HG02588 (cell line): ENCODE data around the gene ARHGAP26.
A peak's percentile ranks its signal among the peaks of the same experiment; 100 is the strongest.
"Not testable (repeated sequence)": the region's sequence is repeated elsewhere in the genome, so short reads cannot be mapped to it uniquely, and the experiment has no call there.

Source experiments
- ATAC-seq: cut with Tn5 transposase; IDR thresholded peaks from one replicate; pipeline ENCODE4 v1.9.1; 2021; ENCODE audit warnings: mild to moderate bottlenecking, moderate library complexity; ENCODE audit not compliant: unreplicated experiment

ARHGAP26 gene

DNA sequence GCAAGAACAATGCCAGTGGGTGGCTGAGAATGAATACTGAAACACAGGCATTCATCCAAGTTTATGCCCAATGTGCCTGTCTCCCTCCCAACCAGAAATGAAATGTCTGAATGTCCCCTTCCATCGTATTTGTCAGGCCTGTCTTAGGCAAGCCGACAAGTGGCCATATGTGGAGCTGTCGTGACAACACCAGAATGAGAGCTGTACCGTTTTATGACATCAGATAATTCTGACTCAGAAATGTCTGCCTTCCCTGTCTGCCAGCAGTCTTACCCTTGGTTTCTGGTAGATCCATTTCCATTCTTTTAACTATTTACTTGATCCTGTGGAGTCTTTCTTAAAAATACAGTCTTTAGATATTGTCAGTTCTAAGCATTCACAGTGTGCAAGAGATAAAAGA lies 421.5 kb downstream of the ARHGAP26 start:
- no peak for ATAC-seq

DNA sequence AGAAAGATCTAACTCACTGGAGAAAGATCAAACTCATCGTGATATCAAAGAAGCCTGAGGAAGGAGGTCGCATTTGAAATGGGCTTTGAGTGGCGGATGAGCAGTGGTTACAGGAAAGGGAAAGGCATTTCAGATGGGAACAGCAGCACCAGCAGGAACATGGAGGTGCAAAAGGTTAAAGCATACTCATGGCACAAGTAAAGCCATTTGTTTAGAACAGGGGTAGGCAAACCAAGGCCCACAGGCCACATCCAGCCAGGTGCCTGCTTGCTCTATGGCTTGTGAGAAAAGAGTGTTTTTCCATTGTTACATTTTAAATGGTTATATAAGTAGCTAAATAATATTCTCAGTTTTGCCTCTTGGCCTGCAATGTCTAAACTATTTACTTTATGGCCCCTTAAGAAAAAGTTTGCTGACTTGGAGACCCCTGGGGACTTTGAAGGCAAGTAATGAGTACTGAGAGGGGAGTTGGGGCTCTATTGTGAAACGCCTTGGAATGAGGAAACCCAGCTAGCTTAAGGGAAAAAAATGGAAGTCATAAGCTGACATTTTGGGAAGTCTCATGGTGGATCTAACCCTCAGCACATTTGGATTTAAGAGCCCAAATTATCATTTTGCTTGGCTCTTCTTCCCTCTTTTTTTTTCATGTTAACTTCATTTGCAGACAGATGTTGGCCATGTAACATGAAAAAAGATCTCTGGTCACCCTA lies 422.2 kb downstream of the ARHGAP26 start:
- ATAC-seq, result no peak

DNA sequence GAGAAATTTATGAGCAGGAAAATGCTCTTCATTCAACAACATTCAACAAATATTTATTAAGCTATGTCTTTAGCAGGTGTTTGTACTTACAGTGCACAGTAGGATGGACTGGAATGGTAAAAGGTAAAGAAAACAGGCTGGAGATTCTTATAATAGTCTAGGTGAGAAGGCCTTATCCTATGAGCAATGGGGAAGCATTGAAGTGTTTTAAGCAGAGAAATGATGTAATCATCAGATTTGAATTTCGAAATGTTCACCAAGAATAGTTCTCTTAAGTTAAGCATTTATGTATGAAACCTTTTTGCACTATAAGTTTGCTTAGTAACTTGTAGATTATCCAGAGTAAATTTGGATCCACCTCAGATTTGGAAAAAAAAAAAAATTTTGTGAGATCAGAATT lies 424.0 kb downstream of the ARHGAP26 start:
- no peak for ATAC-seq

DNA sequence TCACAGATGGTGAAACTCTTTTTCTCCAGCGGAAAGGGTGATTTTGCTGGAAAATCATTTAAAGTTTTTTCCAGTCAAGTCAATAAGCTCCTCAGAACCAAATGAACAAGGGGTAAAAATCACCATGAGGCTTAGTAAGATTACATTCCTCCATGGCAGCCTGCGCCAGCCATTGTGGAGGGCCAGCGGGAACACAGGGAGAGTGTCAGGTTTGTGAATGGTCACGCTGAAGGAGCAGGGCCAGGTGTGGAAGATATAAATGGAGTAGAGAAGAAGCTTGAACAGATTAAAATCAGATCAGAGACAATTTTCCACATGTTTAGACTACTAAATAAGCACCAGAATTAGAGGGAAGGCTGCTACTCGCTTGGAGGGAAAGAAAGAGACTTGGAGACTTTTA lies 424.5 kb downstream of the ARHGAP26 start:
- ATAC-seq, result no peak

DNA sequence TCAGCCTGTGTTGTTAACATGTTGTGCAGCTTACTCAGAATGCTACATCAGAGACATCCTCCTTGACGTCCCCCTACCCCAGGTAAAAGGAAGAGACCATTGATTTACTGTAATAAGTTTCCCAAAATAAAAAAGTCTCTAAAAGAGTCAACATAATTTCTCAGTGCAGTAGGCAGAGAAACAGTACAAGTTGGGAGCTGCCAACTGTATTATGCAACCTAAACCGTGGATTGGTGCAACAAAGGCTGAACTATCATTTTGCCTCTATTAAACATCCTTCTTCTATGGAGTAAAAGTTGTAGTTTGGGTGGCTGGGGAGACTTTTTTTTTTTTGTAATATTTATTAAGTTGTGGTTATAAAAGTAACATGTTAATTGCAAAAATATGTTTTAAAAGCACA lies 425.3 kb downstream of the ARHGAP26 start:
- no peak for ATAC-seq

DNA sequence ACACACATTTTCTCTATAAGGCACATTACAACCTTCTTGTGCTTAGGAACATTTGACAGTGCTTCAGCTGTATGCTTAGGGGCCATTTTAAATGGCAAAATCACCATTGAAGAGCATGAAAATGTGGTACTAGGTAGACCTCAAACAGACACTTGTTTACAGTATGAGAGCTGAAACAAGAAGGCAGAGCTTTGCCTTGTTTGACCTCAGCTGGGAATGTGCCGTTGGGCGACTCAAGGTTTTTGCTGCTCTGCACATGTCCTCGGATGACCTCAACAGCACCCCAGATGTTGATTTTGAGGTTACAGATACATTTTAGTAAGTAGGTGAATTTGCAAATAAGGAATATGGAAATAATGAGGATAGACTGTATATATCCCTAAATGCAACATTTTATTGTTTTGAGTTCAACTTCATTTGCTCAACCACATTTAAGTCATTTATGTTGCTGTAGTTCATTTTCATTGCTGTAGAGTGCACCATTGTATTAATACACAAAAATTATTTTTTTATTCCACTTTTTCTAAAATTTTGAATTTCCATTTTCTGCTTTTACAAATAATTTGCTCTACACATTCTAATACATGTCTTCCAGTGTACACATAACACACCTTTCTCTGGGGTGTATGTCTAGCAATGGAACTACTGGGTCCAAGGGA lies 426.6 kb downstream of the ARHGAP26 start:
- no peak for ATAC-seq

DNA sequence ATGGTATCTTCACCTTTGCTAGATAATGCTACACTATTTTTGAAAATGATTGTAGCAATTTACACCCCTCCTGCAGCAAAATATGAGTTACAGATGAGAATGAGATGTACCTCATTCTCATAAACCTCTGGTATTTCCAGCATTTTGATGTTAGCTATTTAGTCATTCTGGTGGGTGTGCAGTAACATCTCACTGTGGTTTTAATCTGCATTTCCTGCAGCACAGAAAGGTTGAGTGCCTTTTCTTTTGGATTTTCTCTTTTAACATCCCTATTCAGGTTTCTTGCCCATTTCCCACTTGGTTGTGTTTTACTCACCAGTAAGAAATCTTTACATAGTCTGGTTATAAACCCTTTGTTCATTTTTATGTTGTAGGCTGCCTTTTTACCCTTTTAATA lies 427.1 kb downstream of the ARHGAP26 start:
- no peak for ATAC-seq

DNA sequence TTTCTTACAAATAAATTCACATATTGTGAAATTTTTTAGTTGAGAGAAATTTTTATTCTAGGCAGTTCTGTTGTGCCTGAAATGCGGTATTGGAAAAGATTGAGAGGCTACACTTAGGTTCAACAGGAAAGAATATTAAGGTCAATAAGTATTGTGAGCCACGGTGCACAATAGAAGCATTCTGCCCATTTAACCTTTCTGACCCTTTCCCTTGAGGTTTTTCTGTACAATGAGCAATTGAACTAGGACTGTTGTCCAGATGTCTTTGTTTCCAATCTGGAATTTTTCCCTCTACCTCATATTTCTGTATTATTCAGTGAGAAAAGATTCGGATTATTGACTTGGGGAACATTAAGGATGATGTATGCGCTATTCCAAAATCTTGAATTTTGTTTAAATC lies 428.2 kb downstream of the ARHGAP26 start:
- no peak for ATAC-seq

DNA sequence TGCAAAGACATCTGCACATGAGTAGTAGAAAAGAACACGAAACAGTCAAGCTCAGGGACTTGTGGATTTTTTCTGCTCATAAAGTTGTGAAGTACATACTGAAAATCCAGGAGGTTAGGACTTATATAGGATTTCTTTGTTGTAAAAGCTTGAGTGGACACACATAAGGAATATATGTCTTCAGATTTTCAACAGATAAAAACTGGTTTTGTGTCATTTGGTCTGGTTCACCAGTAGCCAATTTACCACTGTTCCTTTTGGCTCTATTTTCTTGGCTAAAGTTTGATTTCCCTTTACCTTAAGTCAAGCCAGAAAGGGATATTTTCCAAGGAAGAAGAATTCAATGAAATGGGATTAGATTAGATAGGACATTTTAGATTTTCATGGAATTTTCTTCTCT lies 429.0 kb downstream of the ARHGAP26 start:
- ATAC-seq, result no peak

DNA sequence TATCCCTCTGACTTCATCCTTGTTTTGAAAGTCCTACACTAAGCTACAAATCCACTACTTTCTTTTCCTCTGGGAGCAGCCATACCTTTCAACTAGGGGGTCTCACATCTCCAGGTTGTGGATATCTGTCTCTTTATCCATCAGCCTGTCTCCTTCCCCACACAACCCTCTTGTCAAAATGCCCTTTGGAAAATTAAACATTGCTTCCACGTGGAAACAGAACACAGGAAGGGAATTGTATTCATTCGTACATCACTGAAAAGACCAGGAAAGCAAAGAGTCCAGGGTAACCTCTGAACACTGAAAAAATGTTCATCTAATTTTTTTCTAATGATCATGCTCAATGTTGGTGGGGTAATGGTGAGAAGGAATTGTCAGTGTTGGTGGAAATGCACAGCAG lies 429.7 kb downstream of the ARHGAP26 start:
- no peak for ATAC-seq

DNA sequence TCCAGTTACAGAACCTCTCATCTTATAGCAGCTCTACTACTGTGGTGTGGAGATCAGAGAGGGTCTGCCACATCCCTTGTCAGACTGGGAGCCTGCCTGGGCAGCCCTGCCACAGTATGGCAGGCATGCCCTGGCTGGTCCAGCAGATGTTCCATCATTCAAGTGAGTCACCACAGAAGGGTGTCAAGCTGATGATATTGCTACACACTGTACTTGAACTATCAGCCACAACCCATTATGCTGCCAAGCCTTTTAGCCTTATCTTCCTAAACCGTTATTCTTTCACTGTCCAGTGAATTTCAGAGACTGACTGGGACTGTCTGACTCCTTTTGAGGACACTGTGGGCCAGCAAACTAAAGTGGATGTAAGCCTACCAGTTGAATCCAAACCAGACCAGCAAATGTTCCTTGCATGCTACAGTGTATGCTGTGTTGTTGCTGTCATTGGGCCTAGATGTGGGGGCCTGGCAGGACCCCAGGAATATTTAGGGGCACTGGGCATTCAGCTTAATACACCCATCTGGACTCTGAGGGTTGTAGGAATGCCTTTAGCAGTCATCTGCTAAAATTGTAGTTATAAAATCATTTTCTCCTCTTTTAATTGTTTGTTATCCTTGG lies 430.7 kb downstream of the ARHGAP26 start:
- no peak for ATAC-seq

DNA sequence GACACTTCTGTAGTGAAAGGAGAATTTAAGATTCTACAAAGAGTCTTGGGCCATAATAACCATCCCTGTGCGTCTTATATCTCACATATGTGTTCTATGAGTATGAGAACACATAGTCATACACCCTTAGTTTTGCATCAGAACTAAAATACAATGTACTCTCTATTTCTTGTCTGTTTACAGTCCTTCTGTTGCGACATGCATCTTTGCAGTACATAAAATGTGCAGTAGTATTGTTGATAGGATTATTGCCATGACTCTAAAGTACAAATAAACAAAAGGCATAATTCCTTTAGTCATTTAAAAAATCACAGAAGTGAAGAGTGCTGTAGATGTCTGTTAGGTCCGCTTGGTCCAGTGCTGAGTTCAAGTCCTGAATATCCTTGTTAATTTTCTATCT lies 431.4 kb downstream of the ARHGAP26 start:
- no peak for ATAC-seq

DNA sequence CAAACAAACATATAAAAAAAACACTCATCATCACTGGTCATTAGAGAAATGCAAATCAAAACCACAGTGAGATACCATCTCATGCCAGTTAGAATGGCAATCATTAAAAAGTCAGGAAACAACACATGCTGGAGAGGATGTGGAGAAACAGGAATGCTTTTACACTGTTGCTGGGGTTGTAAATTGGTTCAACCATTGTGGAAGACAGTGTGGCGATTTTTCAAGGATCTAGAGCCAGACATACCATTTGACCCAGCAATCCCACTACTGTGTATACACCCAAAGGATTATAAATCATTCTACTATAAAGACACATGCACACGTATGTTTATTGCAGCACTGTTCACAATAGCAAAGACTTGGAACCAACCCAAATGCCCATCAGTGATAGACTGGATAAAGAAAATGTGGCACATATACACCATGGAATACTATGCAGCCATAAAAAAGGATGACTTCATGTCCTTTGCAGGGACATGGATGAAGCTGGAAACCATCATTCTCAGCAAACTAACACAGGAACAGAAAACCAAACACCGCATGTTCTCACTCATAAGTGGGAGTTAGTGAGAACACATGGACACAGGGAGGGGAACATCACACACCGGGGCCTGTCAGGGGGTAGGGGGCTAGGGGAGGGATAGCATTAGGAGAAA lies 433.3 kb downstream of the ARHGAP26 start:
- ATAC-seq, result not testable (repeated sequence)

DNA sequence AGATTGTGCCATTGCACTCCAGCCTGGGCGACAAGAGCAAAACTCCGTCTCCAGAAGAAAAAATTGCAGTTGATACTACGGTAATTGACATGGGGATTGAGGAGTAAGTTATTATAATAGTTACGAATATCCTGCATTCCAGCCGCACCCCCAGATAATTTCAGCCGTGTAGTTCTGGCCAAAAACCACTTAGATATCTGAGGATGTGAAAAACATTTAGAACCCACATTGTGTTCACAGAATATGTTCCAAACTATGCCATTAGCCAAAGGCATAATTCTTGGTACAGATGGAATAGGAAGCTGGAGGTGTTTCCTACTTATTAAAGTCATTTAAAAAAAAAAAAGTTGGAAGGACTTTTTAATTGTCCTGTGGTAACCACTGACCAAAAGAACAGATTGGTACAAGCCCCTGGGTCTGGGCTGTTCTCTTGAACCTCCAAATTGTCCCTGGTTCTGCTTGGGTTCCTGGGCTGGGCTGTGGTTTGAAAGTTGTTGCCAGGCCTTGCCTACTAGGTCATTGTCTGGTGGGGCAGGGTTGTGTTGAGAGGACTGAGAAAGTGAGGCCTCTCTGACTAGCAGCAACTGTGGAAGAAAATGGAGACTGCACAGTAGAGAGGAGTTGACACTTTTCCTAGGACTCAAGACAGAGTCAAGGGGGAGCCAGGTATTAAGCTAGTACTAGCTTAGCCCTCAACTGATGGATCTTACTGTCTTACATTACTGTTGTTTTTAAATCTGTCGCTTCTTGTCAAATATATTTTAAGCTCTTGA lies 434.5 kb downstream of the ARHGAP26 start:
- ATAC-seq, result no peak

DNA sequence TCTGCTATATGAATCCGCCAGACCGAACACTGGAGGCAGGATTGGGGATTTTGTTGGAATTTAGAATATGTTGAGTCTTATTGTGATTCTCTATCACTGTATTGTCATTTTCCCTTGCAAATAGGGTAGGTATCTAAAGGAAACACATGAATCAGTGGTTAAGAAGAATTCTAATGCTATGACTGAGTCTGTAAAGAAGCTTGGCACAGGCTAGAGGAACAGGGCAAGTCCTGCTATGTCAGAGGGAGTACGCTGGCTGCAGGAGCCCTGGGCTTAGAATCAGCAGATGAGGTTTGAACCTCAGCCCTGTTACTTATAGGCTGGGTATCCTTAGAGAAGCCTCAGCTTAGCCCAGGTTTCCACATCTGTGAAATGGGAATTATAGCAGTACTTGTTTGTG lies 435.2 kb downstream of the ARHGAP26 start:
- ATAC-seq, result no peak

DNA sequence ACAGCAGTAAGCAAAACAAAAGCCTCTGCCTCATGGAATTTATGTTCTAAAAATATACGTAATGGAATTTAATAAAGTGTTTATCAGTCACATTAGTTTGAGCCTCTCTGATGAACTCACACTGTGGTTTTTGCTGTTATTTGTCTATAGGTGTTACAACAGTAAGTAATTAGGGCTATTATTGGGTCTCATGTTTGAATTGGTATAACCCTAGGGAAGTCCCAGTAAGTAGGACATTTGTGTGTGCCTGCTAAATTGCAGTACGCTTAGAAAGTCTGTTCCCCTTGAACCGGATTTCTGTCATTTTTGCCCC lies 435.7 kb downstream of the ARHGAP26 start:
- peak; percentile 23 for ATAC-seq

DNA sequence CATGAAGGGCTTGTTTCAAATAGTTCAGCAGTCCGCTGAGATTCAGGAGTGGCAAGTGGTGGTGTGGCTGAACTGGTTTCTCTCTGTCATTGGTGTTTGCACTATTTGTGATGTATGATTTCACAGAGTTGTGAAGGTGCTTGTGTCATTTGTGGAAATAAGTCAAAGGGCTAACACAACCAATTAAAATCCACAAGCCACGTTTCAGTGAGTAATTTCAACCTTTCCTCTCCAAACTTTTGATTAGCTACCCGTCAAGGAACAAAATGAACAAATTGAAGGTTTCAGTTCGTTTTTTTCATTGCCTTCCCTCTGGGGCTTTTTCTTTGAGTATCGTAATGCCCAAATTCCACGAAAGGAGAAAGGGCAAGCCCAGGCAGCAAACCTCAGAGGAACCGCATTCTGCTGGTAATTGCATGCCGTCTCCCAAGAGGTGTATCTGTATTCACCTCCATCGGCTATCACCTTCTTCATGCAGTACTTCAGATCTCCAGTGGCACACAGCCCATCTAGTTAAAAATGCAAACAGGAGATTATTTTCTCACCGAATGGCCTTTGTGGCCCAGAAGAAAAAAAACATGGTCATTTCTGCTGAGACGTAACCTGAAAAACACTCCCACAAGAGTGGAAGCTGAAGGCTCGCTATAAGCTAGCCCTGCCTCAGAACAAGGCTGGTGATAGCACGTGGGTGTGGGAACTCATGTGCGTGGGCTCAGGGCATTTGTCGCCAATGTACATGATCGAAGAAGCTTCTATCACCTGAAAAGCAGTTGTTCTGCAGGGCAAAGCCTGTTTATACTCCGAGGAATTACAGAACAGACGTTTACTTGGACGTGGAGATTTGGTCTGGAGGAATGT lies 436.2 kb downstream of the ARHGAP26 start:
- ATAC-seq, result peak; percentile 53

DNA sequence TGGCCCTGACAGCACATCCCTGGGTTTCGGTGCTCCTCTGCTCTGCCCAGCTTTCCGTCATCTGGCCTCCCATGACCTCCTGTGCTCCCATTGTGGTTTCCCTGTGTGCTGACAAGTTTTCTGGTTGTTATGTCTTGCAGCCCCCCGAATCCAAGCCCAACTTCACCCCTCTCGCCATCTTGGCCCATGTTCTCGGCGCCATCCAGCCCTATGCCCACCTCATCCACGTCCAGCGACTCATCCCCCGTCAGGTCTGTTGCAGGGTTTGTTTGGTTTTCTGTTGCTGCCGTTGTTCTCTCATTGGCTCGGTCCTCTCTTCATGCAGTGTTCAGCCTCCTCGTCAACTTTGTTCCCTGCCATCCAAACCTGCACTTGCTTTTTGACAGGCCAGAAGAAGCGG lies 436.9 kb downstream of the ARHGAP26 start:
- ATAC-seq, result no peak

DNA sequence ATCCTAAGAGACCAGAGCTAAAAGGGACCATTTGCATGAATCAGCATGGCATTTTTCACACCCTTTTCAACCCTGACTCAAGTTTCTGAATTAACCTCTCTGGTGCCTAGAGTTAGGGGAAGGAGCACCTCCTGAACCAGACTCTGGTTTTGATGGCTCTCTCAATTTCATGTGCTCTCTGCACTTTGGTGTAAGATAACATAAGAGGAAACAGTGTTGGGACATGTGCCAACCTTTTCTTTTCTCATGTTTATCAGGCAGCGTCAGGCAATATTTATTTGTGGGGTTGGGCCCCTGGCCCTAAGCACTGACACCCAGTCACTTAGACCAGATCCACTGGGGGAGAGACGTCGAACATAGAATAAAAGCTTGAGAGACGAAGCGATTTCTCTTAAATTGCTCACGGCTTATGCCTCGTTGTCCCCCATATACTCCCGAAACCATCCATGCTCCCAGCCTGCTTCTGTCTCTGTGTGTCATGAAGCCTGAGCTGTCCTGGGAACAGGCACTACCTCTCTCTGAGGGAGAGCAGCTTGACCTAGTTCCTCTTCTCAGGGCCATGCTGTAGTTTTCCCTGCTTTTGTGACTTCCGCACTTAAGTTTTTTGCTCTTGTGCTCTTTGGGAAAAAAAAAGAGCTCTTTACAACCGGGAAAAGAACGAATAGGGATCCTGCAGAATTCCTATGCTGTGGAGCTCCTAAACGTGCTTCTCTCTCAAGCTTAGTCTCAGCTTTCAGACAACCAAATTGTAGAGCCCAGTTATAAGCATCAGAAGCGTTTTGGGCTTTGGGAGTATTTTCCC lies 437.6 kb downstream of the ARHGAP26 start:
- ATAC-seq, result no peak

DNA sequence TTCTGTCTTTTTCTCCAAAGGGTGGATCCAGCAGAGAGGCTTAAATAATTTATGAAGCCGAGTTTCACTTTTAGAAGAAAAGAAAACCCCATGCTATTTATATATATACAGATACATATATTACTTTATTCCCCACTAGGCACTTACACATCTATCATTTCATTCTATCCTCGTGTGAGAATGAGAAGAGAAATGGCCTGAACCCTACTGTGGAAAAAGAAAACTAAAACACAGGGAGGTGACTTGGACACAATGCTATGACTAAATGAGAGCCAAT lies 438.1 kb downstream of the ARHGAP26 start:
- ATAC-seq, result no peak
